WI38 (cell line): ENCODE results near the gene LRMDA.

Experiments
- H3K4me3 ChIP-seq: 2 replicates; pipeline ENCODE4 v1.5.1; 2011; ENCODE audit warnings: low read depth, mild to moderate bottlenecking, control low read depth, low read length
- CTCF ChIP-seq: IDR thresholded peaks from 2 replicates; pipeline ENCODE4 v1.5.1; 2012; ENCODE audit warnings: low read depth, mild to moderate bottlenecking, control low read depth, low read length

Gene LRMDA

GRCh38 chr10:75525067-75525466 is 93.6 kb downstream of the LRMDA start:
- no peak for TF ChIP-seq CTCF
- H3K4me3 ChIP-seq, result no peak overlapping the region

- no peak overlapping the region for H3K4me3 ChIP-seq
- TF ChIP-seq CTCF, result no peak
These were observed 94.2 kb downstream of the LRMDA start for GRCh38 chr10:75525646-75526045.

GRCh38 chr10:75527542-75527941 is 96.1 kb downstream of the LRMDA start:
- TF ChIP-seq CTCF, result no peak
- no peak overlapping the region for H3K4me3 ChIP-seq

- TF ChIP-seq CTCF, result no peak
- no peak overlapping the region for H3K4me3 ChIP-seq
These were observed 97.0 kb downstream of the LRMDA start for GRCh38 chr10:75528392-75528791.

GRCh38 chr10:75530299-75530698 is 98.9 kb downstream of the LRMDA start:
- H3K4me3 ChIP-seq, result no peak overlapping the region
- no peak for TF ChIP-seq CTCF

- TF ChIP-seq CTCF, result no peak
- no peak overlapping the region for H3K4me3 ChIP-seq
These were observed 100.2 kb downstream of the LRMDA start for GRCh38 chr10:75531571-75532031.

GRCh38 chr10:75532253-75532924 is 101.0 kb downstream of the LRMDA start:
- H3K4me3 ChIP-seq, result no peak overlapping the region
- no peak for TF ChIP-seq CTCF
